GM10266 (cell line): ENCODE data around the gene SYT5.

Source experiments
- DNase-seq: peaks from one replicate; pipeline ENCODE4 v3.0.0; 2012; ENCODE audit errors: extremely low spot score
- CTCF ChIP-seq: IDR thresholded peaks from 2 replicates; pipeline ENCODE4 v1.5.1; 2012; ENCODE audit warnings: mild to moderate bottlenecking, low read depth; ENCODE audit not compliant: control insufficient read depth, insufficient read depth; ENCODE audit errors: missing control alignments

Gene SYT5

GRCh38 chr19:55199620-55200204 lies 19.6 kb upstream of the SYT5 start:
- no peak for TF ChIP-seq CTCF
- no peak for DNase-seq

- no peak for DNase-seq
- TF ChIP-seq CTCF: no peak
Observed at GRCh38 chr19:55198651-55199050, 18.6 kb upstream of the SYT5 start.

- no peak for DNase-seq
Observed at GRCh38 chr19:55197528-55197927, 17.4 kb upstream of the SYT5 start.

GRCh38 chr19:55196803-55197202 lies 16.7 kb upstream of the SYT5 start:
- TF ChIP-seq CTCF: no peak
- DNase-seq: no peak

More at GRCh38 chr19:55197528-55197927, 17.4 kb upstream of the SYT5 start:
- TF ChIP-seq CTCF: no peak

- no peak for DNase-seq
- no peak for TF ChIP-seq CTCF
Observed at GRCh38 chr19:55193481-55193880, 13.4 kb upstream of the SYT5 start.

- DNase-seq: no peak
Observed at GRCh38 chr19:55189403-55189835, 9.3 kb upstream of the SYT5 start.

GRCh38 chr19:55188625-55189024 lies 8.5 kb upstream of the SYT5 start:
- TF ChIP-seq CTCF: no peak
- no peak for DNase-seq

More at GRCh38 chr19:55189403-55189835, 9.3 kb upstream of the SYT5 start:
- TF ChIP-seq CTCF: no peak
